GM19463 (cell line): ENCODE data around the gene AUTS2.

Experiments
- ATAC-seq: cut with Tn5 transposase; IDR thresholded peaks from one replicate; pipeline ENCODE4 v1.9.1; 2021; ENCODE audit warnings: mild to moderate bottlenecking, moderate library complexity; ENCODE audit not compliant: unreplicated experiment

Gene AUTS2

GRCh38 chr7:70142247-70142932 is 544.1 kb downstream of the AUTS2 start:
- ATAC-seq: no peak

GRCh38 chr7:70143075-70144044 is 545.1 kb downstream of the AUTS2 start:
- no peak for ATAC-seq

- no peak for ATAC-seq
Observed at GRCh38 chr7:70148997-70149396, 550.7 kb downstream of the AUTS2 start.

DNA sequence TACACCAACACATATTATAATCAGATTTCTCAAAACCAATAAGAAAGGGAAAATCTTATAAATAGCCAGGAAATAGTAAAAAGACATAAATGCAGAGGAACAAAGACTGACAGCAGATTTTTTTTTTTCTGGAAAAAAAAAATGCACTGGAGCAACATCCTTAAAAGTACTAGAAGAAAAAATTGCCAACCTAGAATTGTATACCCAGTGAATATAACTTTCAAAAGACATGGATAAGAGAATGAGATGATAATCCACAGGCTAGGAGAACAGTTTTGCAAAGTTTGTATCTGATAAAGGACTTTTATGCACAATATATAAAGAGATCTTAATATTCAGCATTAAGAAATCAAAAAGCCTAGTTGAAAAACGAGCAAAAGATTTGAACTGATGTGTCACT is 554.0 kb downstream of the AUTS2 start:
- ATAC-seq: no peak

DNA sequence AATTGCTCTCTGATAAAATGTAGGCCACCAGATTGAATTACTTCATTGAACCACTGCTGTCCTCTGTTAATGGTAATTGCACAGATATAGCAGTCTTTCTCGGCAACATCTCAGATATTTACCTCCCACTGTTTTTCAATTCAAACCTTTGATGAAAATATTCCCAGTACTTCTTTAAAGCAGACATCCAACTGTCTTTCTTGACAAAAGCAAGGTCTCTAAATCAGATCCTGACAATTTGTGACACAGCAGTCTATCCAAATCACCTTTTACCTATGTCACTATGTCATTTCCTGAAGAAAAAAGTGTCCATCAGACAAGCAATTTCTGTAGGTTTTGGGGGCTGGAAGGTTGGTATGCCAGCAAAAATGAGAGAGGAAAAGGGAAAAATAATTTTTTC is 555.7 kb downstream of the AUTS2 start:
- ATAC-seq: no peak

GRCh38 chr7:70154521-70155180 is 556.4 kb downstream of the AUTS2 start:
- no peak for ATAC-seq

DNA sequence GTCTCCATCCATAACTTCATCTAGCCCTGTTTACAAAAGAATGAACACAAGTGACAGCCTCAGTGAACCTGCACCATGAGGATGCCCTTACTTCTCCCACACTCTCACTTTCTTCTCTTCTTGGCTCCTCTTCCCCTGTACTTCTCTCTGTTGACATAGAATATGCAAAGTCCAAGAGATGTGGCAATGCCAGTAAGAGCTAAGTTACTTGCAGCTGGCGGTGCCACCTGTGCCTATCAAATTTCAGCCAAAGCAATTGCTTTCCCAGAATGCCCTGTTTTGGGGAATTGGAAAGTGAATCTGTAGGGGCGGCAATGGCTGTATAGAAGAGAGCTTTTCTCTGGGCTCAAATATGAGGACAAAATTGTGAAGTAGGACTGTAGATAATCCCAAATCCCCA is 557.8 kb downstream of the AUTS2 start:
- ATAC-seq: no peak

GRCh38 chr7:70159121-70159520 is 560.8 kb downstream of the AUTS2 start:
- ATAC-seq: no peak

GRCh38 chr7:70165477-70166170 is 567.3 kb downstream of the AUTS2 start:
- ATAC-seq: no peak

DNA sequence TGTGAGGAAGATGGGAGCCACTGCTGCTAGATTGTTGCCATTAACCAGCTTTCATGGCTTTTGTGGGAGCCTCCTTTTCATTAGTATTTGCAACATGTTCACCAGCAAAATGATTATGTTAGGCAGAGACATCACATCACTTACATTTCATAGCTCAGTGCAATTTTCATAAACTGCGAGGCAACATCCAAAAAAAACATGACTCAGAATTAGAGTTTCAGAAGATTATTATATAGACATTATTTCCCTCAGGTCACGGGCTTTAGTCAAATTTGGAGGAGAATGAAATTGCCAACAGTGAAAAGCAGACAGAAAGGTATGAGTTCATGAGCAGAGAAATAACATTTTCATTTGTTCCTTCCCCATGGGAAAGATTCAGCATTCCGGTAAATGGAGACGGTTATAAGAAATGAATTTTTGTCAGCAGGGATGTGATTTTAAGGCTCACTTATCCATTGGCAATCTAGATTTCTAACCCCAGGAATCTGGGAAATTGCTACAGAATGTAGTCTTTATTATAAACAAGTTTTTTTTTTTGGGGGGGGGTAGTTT is 573.2 kb downstream of the AUTS2 start:
- ATAC-seq: no peak

GRCh38 chr7:70177166-70177565 is 578.9 kb downstream of the AUTS2 start:
- ATAC-seq: no peak

GRCh38 chr7:70178211-70178610 is 579.9 kb downstream of the AUTS2 start:
- no peak for ATAC-seq

DNA sequence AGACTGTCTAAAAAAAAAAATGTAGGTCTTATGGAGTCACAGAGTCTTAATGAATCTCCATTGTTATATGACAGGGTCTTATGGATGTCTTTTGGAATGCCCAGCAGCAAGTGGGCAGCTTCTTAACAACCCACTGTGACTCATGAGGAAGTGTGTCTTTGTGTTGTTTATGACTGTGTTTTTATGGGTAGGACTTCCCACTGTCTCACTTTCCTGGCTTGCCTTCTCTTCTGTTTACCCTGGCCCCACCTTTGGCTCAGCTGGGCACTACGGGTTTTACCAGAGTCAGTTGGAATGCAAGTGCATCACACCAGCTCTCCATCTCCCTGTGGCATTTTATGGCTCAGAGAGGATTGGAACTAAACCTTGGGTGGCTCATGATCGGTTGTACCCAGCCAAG is 580.5 kb downstream of the AUTS2 start:
- ATAC-seq: no peak

DNA sequence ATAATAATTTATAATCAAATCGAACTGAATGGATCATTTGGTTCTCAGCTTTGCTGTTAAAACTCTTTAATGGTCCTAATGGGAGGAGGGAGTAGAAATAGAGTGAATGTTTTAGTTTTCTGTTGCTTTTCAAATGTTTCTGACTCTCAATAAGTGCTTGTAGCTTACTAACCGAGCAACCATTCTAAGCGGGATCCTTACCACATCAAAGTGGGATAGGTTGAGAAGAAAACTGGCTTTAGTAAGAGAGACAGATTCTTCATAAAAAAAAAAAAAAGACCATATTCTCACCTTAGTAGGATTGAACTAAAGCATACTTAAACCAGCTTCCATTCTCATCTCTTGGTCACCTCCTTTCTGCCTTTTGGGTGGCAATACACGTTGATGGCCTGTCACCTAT is 584.2 kb downstream of the AUTS2 start:
- no peak for ATAC-seq

DNA sequence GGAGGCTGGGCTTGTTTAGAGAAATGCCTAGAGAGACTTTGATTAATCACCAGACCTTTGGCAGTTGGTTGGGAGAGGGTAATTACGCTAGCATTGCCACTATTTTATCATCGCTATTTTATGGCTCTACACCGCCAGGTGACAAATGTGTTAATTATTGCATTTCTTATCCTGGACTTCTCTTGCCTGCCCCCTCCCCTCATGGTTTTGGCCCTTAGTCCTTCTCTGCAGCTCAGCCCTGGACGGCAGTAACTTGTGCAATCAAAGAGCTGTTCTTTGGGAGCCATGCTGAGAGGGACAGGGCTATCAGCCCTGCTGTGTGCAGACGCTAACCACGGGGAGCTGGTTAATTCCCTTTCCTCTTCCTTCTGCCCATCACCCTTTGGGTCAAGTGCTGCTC is 585.0 kb downstream of the AUTS2 start:
- no peak for ATAC-seq

DNA sequence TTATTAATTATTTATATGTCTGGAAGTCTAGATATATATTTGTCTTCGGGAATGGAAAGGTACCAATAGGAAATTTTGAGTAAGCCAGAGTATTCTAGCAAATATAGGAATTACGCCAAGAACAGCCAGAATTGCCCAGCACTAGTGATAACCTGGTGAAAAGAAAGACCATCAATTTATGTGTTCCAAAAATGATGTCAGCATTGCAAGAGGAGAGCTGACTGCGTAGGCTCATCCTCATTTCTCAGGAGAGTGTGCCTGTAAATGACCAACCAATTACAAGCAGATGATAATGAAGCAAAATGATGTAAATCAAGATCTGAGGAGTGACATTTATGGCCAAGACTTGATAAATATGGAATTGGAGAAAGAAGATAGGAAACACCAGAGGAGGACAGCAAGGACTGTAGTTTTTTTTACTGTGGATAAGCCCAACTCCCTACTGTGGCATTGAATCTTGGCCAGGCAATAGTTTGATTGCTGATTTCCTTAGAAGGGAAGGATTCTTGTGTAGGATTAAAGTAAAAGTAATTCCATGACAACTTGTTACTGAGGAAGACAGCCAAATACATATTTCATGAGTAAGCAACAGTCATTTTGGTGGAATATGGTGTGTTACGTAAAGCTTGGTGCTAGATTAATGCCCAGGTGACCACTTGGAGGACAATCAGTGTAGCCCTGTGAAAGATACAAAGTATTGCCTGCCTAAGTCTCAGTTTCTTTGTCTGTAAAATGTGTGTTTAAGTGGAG is 590.8 kb downstream of the AUTS2 start:
- no peak for ATAC-seq

GRCh38 chr7:70189776-70190175 is 591.5 kb downstream of the AUTS2 start:
- no peak for ATAC-seq

DNA sequence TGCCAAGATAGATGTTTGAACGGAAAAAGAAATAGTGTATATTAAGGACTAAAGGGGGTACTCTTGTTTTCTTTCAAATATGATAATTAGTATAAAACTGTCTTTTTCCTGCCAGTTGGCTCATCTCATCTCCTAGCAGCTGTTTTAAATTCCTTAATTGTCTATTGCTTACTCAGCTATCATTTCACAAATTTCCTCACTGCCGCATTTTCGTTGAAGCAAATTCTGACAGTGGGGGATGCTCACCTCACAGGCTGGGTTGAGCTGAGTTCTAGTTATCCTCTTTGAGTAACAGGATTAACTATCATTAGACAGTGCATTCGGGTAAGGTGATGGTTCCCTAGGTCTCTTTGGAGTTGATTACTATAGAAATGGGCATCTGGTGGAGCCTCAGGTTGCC is 592.0 kb downstream of the AUTS2 start:
- ATAC-seq: no peak

DNA sequence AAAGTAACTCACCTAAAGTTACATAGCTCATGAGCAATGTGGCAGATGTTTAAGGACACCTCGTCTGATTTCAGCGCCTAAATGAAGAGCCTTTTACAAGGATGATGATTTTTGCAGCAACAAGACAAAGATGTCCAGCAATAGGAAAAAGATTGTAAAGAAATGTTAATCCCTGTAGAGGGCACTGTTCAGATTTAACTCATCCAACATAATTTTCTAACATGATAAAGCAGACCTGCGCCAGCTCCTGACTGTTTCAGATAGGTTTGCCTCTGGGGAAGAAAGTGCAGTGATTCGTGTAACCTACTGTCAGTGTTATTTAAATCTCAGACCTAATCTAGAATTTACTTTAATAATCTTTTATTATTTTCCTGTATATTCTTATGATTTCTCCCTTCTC is 595.2 kb downstream of the AUTS2 start:
- ATAC-seq: no peak
